HL-60/S4 (cell line): ENCODE data around the gene AASS.

Experiments used
- in situ Hi-C: fragments of 300-500 bp; cut with MboI; formaldehyde crosslinking; loops from 2 replicates; pipeline ENCODE4 v1.14.3; 2022; ENCODE audit warnings: low sequenced_read_pairs

Gene AASS

DNA sequence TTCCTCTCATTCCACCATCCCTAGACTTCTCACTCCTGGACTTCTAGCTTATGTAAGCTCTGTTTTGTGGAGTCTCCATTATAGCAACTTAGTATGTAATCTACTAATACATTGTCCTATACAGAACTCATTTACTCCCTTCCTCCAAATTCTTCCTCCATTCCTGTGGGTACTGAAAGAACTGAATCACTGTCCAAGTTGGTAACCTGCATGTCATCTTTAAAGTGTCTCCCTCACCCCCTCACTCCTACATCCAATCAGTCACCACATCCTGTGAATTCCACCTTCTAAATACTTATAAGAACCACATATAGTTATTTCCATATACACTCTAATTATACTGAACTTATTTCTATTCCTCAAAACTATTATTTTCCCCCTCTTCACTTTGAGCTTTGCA lies 20.3 kb downstream of the AASS start:
- in situ Hi-C loops: no loop called here

DNA sequence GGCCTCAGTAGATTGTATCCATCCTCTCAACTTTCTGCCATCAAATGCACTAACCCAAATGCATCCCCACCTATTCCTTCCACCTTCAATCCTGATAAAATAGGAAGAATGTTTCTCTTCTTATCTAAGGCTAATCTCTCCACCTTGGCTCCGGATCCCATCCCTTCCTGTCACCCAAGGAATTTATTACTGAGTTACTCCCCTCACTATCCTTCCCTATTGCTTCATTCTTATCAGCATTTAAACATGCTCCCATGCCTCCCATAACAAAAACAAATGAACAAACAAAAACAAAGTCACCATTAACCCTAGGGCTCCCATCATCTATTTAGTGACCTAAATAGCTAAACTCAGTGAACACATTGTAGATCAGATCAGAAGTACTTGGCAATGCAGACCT lies 25.3 kb downstream of the AASS start:
- in situ Hi-C loops: no loop called here

DNA sequence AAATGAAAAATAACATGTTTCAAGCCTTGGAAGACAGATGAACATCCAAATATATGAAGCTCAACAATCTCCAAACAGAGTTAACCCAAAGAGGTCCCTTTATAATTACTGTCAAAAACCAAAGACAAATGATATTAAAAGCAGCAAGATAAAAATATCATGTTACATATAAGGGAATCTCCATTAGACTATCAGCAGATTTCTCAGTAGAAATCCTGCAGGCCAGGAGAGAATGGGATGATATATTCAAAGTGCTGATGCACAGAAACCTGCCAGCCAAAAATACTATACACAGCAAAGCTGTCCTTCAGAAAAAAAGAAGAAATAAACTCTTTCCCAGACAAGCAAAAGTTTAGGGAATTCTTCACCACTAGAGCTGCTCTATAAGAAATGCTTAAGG lies 41.0 kb downstream of the AASS start:
- in situ Hi-C loops: no loop called here

DNA sequence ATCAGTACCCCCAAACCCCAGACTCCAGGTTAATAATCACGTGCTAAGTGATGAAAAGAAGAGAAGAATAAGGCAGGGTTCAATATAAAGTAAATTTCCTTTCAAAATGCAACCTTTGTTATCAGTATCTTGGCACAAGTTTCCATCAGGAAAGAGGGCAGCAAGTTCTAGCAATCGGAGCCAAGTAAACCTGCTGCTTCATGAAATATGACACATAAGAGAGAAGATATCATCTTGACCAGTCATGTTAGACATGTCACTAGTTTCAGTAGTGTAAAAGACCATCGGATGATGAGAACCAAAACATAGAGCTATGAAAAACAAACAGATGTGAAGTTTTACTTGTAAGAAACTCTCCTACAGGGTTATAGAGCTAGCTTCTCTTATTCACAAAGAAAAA lies 44.0 kb downstream of the AASS start:
- in situ Hi-C loops: no loop called here

DNA sequence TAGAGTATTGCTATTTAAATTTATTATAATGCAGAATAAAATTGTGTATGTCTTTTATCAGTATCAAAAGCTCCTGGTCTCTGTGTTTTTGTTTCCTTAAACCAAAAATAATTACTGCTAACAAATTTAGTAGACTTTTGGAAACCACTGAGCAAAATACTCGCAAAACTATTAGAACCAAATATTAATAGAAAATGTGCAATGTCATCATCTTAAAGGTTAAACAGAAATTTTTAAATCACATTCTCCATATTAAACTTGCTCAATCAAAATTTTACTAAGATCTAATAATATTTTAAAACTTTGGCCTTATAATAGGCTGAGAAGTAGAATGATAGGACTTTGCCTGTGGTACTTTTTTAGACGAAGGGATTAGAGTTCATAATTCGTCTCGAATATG lies 48.4 kb downstream of the AASS start:
- in situ Hi-C loops: no loop called here

DNA sequence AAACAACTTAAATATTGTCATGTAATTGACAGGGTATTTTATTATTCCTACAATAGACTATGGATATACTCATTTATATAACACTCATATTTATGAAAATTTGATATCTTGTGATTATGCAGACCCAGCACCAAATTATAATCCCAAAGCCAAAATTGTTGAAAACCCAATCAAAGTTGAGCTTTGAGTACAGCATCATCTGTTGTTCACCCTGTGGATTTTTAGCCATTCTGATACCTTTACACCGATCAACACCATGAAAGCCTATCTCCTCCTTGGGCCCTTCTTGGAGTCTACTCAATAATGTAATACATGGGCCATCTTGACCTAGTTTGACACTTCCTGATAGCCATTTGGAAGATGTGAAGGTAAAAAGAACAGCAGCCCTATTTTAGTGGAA lies 49.5 kb downstream of the AASS start:
- in situ Hi-C loops: no loop called here

DNA sequence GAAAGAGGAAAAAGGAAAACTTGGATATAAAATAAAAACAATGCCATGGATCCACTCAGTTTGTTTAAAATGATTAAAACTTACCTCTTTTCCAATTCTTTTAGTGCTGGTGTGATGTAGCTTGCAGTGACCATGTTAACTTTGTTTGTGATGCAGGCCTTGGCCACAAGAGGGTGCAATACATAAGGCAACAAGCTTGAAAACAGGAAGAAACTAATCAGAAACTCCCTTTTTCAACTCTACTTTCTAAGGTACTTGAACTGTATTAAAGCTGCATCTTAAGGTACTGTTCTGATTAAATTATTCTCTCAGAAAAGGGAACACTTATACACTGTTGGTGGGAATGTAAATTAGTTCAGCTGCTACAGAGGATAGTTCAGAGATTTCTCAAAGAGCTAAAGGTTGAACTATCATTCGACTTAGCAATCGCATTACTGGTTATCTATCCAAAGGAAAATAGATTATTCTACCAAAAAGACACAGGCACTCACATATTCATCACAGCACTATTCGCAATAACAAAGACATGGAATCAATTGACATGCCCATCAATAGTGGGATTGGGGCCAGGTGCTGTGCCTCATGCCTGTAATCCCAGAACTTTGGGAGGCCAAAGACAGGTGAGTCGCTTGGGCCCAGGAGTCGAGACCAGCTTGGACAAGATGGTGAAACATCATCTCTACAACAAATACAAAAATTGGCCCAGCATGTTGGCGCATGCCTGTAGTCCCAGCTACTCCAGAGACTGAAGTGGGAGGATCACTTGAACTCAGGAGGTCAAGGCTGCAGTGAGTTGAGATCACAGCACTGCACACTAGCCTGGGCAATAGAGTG lies 50.9 kb downstream of the AASS start:
- in situ Hi-C loops: no loop called here

DNA sequence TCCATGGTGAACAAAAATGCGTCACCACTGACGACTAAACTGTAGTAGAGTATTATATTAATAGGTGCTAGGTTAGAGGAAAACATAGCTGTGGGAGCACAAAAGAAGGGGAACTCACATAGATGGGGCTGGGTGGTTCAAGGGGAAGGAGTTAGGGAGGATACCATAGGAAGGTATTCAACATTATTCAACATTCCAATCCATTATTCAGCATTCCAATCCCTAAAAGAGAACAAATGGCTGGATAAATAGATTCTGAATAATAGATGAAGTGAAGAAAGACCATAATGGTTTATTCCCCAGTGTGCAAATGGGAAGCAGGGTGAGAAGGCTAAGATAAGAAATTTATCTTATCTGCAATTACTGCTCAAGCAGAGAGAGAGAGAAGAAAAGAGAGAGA lies 61.4 kb downstream of the AASS start:
- in situ Hi-C loops: no loop called here

DNA sequence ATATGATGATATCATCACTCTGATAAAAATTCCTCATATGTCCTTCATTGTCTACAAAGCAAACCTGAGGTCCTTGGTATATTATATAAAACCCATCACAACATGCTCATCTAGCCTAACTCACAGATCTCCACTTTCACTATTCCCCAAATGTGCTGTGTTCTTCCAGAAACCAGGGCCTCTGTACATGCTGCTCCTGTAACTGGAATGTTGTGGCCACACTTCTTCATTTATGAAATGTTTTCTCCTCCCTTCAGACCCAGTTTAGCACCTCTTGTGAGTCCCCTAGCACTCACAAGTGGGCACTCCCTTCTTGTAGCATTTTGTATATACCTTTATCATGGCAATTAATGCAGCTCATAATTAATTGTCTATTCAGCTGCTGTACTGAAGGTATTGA lies 61.9 kb downstream of the AASS start:
- in situ Hi-C loops: no loop called here

DNA sequence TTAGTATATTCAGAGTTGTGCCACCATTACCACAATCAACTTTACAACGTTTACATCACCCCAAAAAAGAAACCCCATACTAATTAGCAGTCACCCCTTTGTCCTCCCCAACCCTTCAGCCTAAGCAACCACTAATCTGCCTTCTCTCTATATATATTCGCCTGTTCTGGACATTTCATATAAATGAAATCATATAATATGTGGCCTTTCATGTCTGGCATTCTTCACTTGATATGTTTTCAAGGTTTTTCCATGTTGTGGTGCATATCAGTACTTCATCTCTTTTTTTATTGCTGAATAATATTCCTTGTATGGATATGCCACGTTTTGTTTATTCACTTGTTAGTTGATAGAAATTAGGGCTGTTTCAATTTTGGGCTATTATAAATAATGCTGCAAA lies 70.4 kb downstream of the AASS start:
- in situ Hi-C loops: no loop called here

DNA sequence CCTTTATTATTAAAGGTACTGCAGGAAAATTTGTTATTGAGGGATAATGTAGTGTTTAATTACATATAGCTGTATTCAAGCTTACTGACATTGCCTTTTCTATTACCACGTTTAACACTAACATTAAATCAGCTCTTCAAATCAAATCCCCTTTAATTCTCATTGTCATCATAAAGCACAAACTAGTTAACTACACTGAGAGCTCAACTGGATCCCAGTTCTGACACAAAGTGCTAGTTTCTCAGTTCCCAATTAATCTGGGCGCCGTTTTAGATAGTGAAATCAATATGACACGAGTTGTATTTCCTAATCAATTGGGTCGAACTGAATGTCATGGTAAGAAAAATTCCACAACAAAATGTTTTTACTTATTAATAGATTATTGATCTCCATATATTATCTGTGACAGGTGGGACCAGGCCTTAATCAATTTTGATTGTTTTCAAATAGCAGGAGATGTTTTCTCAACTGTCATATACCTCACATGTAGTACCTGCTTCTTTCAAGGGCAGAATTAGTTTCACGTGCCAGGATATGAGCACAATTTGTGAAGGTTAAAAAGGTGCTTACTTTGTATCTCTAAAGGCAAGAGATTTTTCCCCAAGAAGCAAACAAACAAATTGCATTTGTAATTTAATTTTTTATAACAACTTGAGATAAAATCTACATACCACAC lies 71.0 kb downstream of the AASS start:
- in situ Hi-C loops: no loop called here

DNA sequence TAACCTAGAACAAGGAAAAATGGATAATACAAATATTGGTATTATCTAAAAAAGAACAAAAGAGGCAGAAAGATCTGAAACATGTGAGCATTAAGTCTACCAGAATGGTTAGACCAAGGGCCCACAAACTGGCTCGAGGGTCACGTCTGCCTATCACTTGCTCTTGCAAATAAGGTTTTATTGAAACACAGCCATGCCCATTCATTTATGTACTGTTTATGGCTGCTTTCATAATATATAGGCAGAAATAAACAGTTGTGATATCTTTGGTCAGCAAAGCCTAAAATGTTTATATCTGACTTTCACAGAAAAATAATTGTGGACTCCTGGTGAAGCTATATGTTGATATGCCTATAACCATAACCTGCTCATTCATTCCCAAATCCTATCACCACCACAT lies 71.8 kb downstream of the AASS start:
- in situ Hi-C loops: no loop called here

DNA sequence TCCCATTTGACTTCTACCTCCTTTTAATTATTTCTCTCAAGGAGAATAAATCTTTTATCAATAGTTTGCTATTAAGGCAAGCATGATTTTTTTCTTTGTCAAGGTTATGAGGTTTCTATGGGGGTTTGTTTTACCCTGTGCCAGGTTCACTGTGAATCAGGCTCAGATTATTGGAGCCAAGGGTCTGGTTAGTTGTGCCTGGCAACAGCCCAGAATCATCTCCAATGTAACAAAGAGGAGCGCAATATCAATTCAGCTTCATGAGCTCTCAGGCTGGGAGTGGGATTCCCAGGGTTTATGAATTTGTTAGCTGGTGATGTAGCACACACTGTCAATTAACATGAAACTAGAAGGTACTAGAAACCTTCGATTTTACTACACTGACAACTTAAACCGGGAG lies 73.2 kb downstream of the AASS start:
- in situ Hi-C loops: no loop called here

DNA sequence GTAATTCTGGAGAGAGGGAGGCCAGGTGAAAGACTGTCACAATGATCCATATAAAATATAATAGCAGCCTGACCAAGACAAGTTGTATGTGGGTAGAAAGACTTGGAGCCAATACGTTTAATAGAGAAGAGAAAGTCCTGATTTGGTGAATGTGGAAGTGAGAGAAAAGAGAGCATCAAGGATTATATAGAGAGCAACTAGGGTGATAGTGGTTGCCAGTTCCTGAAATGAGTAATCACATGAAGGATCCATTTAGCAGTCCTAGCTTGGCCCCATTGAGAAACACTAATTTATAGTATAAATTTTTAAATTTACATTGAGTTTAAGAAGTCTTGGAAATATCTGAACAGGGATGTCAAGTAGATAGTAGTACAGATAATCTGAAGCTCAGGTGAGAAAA lies 74.0 kb downstream of the AASS start:
- in situ Hi-C loops: no loop called here

DNA sequence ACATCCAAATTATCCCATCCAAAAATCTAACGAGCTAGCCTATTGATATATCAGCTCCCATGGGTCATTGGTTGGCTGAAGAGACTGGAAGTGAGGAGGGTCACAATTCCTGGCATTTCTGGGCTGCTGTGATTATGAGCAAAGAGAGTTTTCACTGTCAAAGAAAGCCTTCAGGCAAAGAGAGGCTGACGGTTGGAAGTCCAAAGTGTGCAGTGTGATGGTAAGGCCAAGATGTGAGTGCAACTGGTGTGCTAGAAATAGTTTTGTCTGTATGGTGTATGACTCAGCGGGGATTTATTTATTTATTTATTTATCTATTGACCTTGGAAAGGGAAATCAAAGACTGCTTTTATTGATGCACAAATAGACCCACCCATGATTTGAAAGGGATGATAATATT lies 75.0 kb downstream of the AASS start:
- in situ Hi-C loops: no loop called here

DNA sequence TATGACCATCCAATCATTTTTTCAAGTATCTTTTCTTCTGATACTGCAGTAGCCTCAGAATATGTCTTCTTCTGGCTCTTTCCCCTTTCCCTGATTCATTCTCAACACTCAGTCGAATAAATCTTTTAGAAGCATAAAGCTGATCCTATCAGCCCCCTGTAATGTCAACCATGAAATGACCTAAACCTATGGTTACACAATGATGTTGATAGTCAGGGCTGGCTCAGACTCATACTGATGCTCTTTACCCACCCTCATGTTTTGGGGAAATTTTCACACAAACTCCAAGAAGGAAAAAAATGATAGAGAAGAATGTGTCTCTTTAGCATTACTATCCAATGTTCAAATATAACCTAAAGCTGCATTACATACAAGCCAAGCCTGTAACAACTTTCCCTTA lies 76.0 kb downstream of the AASS start:
- in situ Hi-C loops: no loop called here

DNA sequence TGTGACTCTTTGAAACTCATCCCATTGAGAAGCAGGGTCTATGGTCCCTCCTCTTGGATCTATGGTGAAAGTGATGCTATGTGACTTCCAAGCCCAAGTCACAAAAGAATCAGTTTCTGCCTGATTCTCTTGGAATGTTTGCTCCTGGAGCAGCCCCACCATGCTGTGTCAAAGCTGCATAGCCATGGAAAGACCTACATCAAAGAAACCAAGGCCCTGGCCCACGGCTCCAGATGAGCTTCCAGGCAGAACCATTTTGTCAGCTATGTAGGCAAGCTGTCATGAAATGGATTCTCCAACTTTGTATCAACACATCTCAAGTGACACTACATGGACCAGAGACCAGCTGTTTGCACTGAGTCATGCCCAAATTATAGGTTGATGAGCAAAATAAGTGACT lies 77.0 kb downstream of the AASS start:
- in situ Hi-C loops: no loop called here

DNA sequence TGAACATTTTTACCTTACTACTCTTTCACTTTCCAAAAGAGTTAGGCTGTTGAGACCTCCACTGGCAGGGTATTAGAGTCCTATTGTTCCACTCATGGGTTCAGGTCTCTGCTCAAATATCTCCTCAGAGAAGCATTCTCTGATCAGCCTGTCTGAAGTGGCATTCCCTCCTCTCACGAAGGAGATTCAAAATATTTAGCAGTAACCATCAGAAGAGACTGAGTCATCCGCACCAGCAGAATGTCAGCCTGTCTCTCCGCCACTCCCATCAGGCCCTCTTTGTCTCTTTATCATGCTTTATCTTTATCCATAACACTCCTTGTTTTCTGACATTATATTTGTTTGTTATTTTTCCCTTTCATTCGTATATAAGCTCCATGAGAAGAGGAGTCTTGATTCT lies 79.1 kb downstream of the AASS start:
- in situ Hi-C loops: no loop called here

DNA sequence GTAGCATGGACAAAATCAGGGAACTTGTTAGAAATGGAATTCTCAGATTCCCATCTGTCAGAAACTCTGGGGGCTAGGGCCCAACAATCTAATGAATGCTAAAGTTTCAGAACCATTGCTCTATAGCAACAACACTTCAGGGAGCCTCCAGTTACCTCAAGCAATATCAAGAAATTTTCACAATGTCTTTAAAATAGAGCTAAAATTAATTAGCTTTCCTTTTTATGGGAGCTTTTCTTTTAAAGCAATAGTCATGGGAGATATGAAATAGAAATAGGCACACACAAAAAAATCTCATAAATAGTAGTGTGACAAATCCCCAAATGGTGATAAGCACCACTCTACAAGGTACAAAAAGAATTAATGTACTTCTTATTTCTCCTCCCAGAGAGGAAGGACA lies 80.9 kb downstream of the AASS start:
- in situ Hi-C loops: no loop called here

DNA sequence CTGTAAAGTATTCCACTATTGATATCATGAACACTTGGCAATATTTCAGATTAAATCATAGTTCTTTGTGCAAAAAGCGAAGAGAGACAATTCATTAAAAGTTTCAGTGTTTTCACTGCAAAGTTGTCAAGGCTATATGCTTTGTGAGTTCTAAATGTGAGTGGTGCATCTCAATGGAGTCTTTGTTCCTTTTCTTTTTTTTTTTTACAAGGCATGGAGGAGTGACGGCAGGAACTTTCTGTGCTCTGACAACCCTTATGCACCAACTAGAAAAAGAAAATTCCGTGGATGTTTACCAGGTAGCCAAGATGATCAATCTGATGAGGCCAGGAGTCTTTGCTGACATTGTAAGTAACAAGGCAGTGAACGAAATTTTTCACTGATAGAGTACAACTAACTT lies 84.5 kb downstream of the AASS start:
- in situ Hi-C loops: no loop called here

DNA sequence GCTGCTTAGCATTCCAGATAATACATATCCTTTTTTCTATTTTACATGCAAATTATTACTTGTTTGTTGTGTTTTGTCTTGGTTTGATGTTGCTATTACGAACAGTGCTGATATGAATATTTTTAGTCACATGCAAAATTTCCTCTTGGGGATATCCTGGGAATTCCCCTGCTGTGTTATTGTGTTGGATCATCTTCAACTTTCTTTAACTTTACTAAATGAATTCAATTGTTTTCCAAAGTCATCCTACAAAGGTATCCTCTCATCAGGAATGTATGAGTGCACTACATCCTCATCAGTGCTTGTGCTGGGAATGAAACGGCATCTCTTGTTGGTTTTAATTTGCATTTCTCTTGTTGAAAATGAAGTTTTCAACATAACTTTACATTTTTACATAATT lies 87.1 kb downstream of the AASS start:
- in situ Hi-C loops: no loop called here

DNA sequence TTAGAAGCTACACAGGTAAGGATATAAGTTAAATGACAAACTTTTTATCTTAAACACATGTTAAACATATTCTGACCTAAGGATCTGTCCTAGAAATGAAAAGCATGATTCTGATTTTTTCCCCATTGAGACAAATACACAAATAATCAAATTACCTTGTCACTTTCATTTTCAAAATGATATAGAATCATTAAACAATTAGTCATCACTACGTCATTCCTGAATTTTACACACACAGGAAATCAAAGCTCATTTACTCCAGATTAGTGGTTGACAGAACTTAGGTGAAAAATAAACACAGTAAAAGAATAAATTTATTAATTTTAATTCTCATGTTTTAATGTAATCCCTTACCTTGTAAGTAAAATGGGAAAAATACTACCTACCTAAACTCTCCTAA lies 89.0 kb downstream of the AASS start:
- in situ Hi-C loops: no loop called here

DNA sequence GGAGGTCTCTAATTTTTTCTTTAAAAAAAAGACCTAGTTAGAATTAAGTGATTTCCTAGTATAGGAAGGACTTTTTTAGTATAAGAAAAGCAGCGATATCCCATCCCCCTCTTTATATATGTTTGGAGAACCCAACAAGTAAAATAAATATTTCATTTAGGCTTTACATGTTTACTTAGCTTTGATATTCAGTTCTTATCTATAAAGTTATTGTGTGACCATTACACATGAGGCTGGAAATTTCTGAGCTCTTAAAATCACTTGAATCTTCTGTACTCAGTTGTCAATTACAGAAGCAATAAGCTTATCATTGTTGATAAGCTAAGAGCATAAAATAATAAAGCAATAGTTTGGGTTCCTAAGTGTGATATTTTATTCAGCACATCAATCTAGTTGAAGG lies 89.7 kb downstream of the AASS start:
- in situ Hi-C loops: no loop called here
